ENCODE data around the gene TRERF1.

- TF ChIP-seq CTCF (IDR thresholded peaks at IDR 0.05) (no peak), POLR2A (IDR thresholded peaks at IDR 0.05) (no peak), POLR2AphosphoS5 (IDR thresholded peaks at IDR 0.05) (no peak)
Observed at GRCh38 chr6:42295677-42296076, 156.0 kb downstream of the TRERF1 start.

All from prostate gland (tissue), 2 donors.